T-helper 1 cell treated with Interleukin-12 subunit alpha and Interleukin-12 subunit beta and Interleukin-4 antibody, amounts not matched to agents 30 μg/mL and 1 μg/mL, for 36 hours (primary cell): Measurements from ENCODE around the gene ADCY3.

Experiments used
- H3K27ac Mint-ChIP-seq: one replicate; pipeline ENCODE4 v1.8.0; 2021; ENCODE audit warnings: mild to moderate bottlenecking, mixed read lengths
- H3K27me3 Mint-ChIP-seq: one replicate; pipeline ENCODE4 v1.8.0; 2021; ENCODE audit warnings: low read depth, mixed read lengths
- H3K36me3 Mint-ChIP-seq: one replicate; pipeline ENCODE4 v1.8.0; 2021; ENCODE audit warnings: low read depth, mixed read lengths
- H3K4me1 Mint-ChIP-seq: one replicate; pipeline ENCODE4 v1.8.0; 2021; ENCODE audit warnings: low read depth, mixed read lengths
- H3K4me3 Mint-ChIP-seq: one replicate; pipeline ENCODE4 v1.8.0; 2021; ENCODE audit warnings: mild to moderate bottlenecking, moderate library complexity, mixed read lengths
- H3K9me3 Mint-ChIP-seq: one replicate; pipeline ENCODE4 v1.8.0; 2021; ENCODE audit warnings: mixed read lengths

ADCY3 gene

DNA sequence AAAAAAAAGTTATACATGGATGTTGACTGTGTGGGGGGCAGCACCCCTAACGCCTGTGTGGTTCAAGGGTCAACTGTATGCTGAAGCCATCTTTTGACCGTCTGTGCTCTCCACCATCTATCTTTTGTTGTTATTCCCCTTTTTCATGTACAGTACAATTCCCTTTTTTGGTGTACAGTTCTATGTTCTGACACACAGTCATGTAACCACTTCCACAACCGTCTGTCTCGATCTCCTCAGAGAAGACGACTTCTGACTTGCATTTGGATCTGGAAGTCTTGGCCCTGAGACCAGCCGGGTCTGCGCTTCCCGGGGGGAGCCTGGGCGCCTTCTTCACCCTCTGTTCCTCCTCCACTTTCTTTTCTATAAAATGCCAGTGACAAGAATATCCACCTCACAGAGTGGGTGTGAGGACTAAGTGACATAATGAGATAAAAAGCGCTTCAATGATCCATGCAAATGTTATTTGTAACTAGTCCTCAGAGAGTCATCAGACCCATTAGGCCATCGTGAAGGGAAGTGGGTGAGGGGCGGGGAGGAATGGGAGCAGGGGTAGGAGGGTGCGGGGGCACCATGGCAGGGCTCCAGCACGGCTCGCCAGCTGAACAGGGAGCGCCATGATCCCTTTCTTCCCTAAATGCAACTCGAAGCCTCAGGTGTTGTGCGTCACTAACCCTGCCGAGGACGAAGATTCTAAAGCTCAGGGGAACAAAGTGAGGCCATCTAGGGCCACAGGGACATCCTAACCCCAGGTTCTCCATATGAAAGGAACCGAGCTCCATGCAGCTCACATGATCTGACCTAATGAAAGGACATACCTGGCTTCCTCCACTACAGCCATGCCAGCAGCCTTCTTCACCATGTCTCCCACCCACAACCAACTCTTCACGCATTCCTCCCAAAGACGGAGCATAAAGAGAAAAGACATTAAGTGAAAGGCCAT lies 16.6 kb downstream of the ADCY3 start:
- peaks cover 3% of the 10 kb centered on the region for H3K4me1 Mint-ChIP-seq
- H3K4me3 Mint-ChIP-seq = no peak overlapping the region
- peaks cover 14% of the 10 kb centered on the region for H3K36me3 Mint-ChIP-seq
- no peak overlapping the region for H3K27ac Mint-ChIP-seq
- H3K9me3 Mint-ChIP-seq = no peaks in the 10 kb centered on the region
- no peaks in the 10 kb centered on the region for H3K27me3 Mint-ChIP-seq

DNA sequence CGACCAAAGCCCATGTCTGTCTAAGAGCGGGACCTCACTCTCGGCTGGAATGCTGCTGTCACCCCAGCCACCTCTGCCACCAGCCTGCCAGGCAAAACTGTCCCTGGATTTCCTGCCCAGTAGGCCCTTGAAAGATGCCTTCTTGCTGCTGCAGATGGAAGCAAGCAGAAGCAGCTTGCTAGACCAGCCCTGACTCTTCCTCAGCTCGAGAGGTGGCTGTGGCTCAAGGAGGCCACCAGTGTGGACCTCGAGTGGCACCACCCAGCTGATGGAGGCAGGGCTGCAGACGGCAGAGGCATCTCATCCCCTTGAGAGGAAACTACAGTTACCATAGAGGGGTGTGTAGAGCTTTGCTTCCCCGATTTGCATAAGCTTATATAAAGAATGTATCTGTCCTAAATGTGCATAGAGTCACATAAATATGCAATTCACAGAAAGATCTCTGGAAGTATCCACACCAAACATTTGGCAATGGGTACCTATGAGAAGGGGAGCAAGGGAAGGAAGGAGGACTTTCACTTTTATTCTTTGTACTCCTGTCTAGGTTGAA lies 20.6 kb downstream of the ADCY3 start:
- Mint-ChIP-seq H3K36me3 (peaks cover 35% of the 10 kb centered on the region), H3K27ac (no peak overlapping the region), H3K27me3 (no peaks in the 10 kb centered on the region), H3K4me3 (no peak overlapping the region), H3K9me3 (peaks cover 38% of the 10 kb centered on the region), H3K4me1 (no peaks in the 10 kb centered on the region)

DNA sequence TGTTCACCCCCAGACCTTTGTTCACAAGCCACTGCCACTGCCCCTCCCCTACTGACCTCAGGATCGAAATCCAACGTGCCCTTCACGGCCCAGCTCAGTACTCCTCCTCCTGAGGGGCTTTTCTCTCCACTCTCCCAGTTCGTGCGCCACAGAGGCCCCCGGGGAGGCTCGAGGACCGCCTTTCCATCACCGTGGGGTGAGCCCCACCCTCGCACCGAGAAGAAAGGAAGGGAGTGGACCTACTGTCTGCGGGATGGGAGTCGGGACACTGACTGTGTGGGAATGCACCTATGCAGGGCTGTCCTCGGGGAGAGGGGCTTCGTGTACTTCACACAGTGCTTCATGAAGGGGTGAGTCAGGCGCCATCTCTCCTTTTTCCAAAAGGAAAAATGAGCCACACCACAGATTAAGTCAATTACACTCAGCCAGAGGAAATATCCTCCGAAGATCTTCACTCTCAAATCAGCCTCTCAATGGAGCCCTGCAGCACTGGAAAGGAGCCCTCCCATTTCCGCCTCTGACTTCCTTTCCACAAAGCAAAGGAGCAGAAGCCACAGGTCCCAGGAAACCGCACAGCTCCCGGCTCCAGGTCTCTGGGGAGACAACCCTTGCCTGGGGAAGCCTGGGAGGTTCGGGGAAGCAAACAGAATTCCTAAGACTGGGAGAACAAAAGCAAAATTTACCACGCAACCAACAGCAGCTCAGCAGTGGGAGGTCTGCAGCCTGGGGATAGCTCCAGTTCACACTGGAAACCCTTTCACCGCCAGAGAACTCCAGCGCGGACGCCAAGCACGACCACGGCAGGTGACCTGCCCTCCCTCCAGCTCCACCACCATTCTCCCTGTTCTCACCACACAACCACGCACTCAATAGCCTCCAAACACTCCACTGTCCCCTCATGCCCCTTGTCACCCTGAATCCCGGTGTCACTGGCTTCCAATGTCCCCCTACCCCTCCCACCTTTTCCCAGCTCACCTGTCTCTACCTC lies 21.6 kb downstream of the ADCY3 start:
- Mint-ChIP-seq H3K4me1 (no peaks in the 10 kb centered on the region), H3K36me3 (peaks cover 35% of the 10 kb centered on the region), H3K4me3 (no peak overlapping the region), H3K9me3 (peaks cover 47% of the 10 kb centered on the region), H3K27ac (no peak overlapping the region), H3K27me3 (no peaks in the 10 kb centered on the region)

DNA sequence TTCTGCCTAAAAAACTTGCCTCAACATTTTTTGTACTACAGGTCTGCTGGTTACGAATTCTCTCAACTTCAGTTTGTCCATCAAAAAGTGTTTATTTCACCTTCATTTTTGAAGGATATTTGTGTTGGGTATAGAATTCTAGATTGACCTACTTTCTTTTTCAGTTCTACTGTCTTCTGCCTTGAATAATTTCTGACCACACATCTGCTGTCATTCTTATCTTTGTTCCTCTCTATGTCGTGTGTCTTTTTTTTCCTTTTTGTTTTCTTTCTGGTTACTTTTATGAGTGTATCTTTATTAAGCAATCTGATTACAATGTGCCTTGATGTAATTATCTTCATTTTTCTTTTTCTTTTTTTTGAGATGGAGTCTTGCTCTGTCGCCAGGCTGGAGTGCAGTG lies 25.3 kb downstream of the ADCY3 start:
- Mint-ChIP-seq H3K9me3 (peaks cover 53% of the 10 kb centered on the region), H3K27ac (no peak overlapping the region), H3K4me3 (no peak overlapping the region), H3K27me3 (no peaks in the 10 kb centered on the region), H3K36me3 (peaks cover 35% of the 10 kb centered on the region), H3K4me1 (no peaks in the 10 kb centered on the region)

DNA sequence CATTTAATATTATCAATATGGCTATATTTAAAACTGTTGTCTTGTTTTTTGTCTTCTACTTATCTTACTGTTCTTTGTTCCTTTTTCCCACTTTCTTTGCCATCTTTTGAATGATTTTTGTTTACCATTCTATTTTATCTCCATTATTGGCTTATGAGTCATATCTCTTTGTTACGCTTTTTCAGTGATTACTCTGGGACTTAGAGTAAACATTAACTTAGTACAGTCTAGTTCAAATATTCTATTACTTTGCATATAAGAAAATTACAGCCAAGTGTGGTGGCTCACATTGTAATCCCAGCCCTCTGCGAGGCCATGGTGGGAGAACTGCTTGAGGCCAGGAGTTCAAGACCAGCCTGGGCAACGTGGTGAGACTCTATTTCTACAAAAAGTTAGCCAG lies 26.1 kb downstream of the ADCY3 start:
- H3K27ac Mint-ChIP-seq = no peak overlapping the region

DNA sequence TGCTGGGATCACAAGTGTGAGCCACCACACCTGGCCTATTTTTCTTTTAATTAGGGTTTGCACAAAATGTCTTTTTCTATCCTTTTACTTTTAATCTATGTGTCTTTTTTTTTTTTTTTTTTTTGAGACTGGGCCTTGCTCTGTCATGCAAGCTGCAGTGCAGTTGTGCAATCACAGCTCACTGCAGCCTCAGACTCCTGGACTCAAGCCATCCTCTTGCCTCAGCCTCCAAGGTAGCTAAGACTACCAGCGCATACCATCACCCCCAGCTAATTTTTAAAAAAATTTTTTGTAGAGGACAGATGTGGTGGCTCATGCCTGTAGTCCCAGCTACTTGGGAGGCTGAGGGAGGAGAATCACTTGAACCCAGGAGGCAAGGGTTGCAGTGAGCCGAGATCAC lies 27.1 kb downstream of the ADCY3 start:
- peaks cover 48% of the 10 kb centered on the region for H3K9me3 Mint-ChIP-seq
- H3K27me3 Mint-ChIP-seq = no peaks in the 10 kb centered on the region
- no peak overlapping the region for H3K4me3 Mint-ChIP-seq
- H3K4me1 Mint-ChIP-seq = no peaks in the 10 kb centered on the region
- no peak overlapping the region for H3K27ac Mint-ChIP-seq
- H3K36me3 Mint-ChIP-seq = peaks cover 30% of the 10 kb centered on the region

More for the DNA sequence above, 26.1 kb downstream of the ADCY3 start:
- Mint-ChIP-seq H3K4me3 (no peak overlapping the region), H3K27me3 (no peaks in the 10 kb centered on the region), H3K4me1 (no peaks in the 10 kb centered on the region), H3K36me3 (peaks cover 33% of the 10 kb centered on the region), H3K9me3 (peaks cover 53% of the 10 kb centered on the region)

DNA sequence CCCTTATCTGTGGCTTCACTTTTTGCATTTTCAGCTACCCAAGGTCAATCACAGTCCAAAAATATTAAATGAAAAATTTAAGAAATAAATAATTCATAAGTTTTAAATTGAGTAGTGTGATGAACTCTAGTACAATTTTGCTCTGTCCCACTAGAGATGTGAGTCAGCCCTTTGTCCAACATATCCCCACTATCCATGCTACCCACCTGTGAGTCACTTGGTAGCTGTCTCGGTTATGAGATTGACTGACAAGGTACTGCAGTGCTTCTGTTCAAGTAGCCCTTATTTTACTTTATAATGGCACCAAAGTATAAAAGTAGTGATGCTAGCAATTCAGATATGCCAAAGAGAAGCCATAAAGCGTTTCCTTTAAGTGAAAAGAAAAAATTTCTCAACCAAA lies 28.8 kb downstream of the ADCY3 start:
- Mint-ChIP-seq H3K4me1 (no peaks in the 10 kb centered on the region), H3K36me3 (peaks cover 16% of the 10 kb centered on the region), H3K4me3 (no peak overlapping the region), H3K27me3 (no peaks in the 10 kb centered on the region), H3K27ac (no peak overlapping the region), H3K9me3 (peaks cover 31% of the 10 kb centered on the region)

DNA sequence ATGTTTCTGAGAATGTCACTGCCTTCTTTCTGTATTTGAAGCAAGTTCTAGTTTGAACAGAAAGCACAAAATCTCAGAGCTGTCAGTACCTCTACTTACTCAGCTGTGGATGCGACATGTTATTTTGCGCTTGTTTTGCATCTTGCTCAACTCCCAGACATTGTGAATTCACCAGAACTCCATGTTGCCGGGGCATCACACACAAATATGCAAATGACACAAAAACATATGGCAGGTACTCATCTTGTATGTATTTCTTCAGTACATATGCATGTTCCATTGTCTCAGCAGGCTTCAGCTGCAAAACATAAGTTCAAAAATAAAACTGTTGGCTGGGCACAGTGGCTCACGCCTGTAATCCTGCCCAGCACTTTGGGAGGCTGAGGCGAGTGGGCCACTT lies 30.8 kb downstream of the ADCY3 start:
- H3K4me3 Mint-ChIP-seq = no peak overlapping the region
- peaks cover 6% of the 10 kb centered on the region for H3K36me3 Mint-ChIP-seq
- no peaks in the 10 kb centered on the region for H3K4me1 Mint-ChIP-seq
- H3K27ac Mint-ChIP-seq = no peak overlapping the region
- peaks cover 13% of the 10 kb centered on the region for H3K9me3 Mint-ChIP-seq
- no peaks in the 10 kb centered on the region for H3K27me3 Mint-ChIP-seq

DNA sequence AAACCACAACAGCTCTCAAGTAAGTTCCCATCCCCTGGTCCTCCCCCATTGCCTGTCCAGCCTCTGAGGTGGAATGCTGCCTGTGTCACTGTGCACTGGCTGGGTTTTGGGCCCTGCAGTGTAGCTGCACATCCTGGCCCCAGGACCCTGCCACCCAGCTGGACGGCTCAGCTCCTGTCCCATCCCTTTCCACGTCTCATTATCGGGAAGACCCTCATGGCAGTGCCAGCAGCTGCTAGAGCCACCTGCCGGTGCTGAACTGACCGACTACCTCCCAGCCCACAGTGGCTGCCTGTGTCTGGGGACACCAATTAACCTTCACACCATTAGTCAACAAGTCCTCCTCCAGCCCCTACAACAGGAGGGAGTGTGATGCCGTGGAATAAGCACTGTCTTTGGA lies 31.9 kb downstream of the ADCY3 start:
- no peak overlapping the region for H3K4me3 Mint-ChIP-seq
- H3K27ac Mint-ChIP-seq = no peak overlapping the region

DNA sequence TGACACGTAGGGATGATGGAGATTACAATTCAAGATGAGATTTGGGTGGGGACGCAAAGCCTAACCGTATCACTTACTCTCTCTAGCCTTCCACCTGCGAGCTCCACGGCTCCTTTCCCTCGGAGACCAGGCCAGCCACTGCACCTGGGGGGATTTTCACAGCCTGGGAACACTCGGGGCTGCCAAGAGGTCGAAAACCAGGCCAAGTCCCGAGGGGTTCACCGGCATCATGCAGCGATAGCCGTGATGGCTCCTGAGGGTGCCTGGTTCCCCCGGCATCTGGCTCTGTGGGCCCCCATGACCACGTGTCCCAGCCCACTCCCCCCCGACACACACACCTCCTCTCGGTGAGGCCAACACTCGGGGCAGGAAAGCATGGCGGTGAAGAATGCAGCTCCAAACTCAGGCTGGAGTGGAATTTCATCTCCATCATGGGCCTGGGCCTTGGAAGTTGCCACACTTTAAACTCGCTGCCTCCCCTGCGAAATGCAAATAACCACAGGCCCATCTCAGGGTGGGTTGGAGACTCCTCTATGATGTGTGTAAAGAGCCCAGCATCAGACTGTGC lies 32.6 kb downstream of the ADCY3 start:
- Mint-ChIP-seq H3K9me3 (peaks cover 4% of the 10 kb centered on the region), H3K4me3 (no peak overlapping the region), H3K36me3 (peaks cover 3% of the 10 kb centered on the region), H3K27ac (no peak overlapping the region), H3K4me1 (no peaks in the 10 kb centered on the region), H3K27me3 (no peaks in the 10 kb centered on the region)

More for the DNA sequence above, 31.9 kb downstream of the ADCY3 start:
- H3K9me3 Mint-ChIP-seq = peaks cover 4% of the 10 kb centered on the region
- no peaks in the 10 kb centered on the region for H3K4me1 Mint-ChIP-seq
- no peaks in the 10 kb centered on the region for H3K27me3 Mint-ChIP-seq
- peaks cover 6% of the 10 kb centered on the region for H3K36me3 Mint-ChIP-seq

DNA sequence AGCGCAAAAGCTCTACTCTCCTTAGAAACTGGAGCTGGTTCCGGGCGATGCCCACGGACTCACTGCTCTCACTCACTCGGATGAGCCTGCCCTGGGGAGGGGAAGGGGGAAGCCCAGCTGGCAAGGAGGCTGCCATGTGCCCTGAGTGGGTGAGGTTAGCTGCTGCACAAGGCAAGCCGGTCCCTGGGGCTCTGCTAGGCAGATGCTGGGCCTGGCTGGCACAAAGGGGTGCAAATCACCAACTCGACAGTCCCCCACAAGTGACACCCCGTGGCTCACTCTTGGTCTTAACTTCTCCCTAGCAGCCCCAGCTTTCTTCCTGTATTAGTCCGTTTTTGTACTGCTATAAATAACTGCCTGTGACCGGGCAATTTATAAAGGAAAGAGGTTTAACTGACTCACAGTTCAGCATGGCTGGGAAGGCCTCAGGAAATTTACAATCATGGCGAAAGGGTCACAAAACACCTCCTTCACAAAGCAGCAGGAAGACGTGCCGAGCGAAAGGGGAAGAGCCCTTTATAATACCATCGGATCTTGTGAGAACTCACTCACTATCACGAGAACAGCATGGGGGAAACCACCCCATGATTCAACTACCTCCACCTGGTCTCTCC lies 33.2 kb downstream of the ADCY3 start:
- H3K4me1 Mint-ChIP-seq = no peaks in the 10 kb centered on the region
- no peak overlapping the region for H3K27ac Mint-ChIP-seq
- no peak overlapping the region for H3K4me3 Mint-ChIP-seq
- H3K36me3 Mint-ChIP-seq = peaks cover 3% of the 10 kb centered on the region
- peaks cover 4% of the 10 kb centered on the region for H3K9me3 Mint-ChIP-seq
- no peaks in the 10 kb centered on the region for H3K27me3 Mint-ChIP-seq

DNA sequence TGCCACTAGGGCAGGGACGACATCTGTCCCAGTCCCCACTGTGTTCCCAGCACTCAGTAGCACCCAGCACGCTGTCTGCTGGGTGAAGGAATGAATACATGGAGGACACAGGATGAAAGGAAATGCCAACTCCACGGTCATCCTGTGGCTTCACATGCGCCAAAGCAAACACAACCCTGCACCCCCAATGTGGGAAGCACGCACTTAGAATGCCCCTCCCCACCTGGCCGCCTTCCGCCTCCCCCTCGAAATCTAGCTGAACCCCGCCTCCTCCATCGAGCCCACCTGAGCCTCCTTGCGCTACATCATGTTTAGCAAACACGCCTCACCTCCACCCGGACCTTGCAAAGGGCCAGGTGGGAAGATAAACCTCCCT lies 33.9 kb downstream of the ADCY3 start:
- Mint-ChIP-seq H3K27me3 (no peaks in the 10 kb centered on the region), H3K4me3 (no peak overlapping the region), H3K27ac (no peak overlapping the region), H3K9me3 (no peaks in the 10 kb centered on the region), H3K36me3 (no peaks in the 10 kb centered on the region), H3K4me1 (no peaks in the 10 kb centered on the region)

DNA sequence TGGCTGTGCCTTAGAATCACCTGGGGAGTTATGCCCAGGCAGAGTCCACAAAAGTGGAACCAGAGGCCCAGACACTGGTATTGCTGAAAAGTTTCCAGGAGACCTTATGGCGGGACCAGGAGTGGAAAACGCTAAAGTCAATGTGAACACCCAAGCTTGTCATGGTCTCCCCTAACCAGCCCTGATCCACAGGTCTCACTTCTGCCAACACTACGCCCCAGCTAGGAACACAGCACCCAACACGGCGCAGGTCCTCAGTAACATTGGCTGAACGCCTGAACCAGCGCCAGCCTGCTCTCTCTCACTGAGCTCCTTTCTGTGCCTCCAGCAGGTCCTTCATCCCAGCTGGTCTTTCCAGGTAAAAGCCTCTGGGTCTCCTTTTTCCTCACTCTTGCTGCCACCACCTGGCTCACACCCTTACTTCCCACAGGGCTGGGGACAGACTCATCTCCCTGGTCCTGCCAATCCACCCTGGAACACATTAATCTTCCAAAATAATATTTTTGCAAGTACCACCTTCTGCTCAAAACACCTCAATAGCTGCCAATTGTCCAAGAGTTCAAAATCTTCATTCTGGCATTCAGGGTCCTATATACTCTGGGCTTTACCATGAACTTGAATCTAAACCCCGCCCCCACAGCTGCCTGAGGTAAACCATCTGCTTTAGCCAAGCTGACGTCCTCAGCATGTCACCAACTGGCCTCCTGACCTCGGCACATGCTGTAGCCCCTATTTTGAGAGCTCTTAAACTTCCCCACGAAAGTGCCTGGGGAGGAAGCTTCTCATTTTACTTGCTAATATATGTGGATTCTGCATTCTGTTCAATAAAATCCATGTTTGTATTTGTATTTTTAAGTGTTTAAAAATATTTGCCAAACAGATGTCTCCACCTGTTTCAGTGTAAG lies 34.6 kb downstream of the ADCY3 start:
- Mint-ChIP-seq H3K27ac (no peak overlapping the region), H3K4me1 (peaks cover 2% of the 10 kb centered on the region), H3K9me3 (no peaks in the 10 kb centered on the region), H3K36me3 (no peaks in the 10 kb centered on the region), H3K27me3 (no peaks in the 10 kb centered on the region), H3K4me3 (no peak overlapping the region)
